HEK293T (cell line): Measurements from ENCODE around the gene SPDYC.

Source experiments
- FOXM1 ChIP-seq: fragments of 450-650 bp; IDR thresholded peaks from 2 replicates; pipeline ENCODE4 v1.6.1; 2017; ENCODE audit warnings: mild to moderate bottlenecking, borderline replicate concordance
- ZNF384 ChIP-seq: fragments of 450-650 bp; IDR thresholded peaks from 2 replicates; pipeline ENCODE4 v1.6.1; 2016
- TF ChIP-seq, protein P1 (sequence below): fragments of 450-650 bp; IDR thresholded peaks from 2 replicates; pipeline ENCODE4 v1.6.1; 2016

DNA sequence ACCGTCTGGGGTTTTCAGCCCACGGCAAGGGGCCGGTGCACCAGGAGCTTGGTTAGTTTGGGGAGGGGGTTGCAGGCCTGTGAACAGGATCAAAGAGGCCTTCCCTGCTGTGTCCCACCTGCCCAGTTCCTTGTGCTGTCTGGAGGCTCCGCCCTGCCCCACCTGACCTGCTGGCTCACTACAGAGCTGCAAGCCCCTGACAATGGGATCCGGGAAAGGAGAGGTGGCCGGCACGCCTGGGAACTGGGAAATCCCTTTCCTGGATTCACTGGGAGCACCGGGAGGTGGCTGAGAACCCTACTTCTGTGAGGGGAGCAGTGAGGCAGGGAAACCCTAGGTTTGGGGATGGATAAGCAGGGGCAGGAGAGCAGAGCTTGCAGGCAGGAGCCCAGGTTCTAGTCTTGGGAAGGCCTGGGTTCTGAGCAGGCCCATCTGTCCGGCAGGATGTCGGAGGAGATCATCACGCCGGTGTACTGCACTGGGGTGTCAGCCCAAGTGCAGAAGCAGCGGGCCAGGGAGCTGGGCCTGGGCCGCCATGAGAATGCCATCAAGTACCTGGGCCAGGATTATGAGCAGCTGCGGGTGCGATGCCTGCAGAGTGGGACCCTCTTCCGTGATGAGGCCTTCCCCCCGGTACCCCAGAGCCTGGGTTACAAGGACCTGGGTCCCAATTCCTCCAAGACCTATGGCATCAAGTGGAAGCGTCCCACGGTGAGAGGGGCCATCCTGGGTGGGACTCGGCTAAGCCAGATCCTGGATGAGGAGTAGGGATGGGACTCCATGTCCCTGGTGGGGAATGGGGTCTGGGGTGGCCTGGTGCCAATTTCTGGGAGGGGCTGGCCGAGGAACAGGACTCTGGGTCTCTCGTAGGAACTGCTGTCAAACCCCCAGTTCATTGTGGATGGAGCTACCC is 12.5 kb downstream of the SPDYC start:
- TF ChIP-seq ZNF384: no peak
- no peak for TF ChIP-seq FOXM1
- TF ChIP-seq, protein P1, sequence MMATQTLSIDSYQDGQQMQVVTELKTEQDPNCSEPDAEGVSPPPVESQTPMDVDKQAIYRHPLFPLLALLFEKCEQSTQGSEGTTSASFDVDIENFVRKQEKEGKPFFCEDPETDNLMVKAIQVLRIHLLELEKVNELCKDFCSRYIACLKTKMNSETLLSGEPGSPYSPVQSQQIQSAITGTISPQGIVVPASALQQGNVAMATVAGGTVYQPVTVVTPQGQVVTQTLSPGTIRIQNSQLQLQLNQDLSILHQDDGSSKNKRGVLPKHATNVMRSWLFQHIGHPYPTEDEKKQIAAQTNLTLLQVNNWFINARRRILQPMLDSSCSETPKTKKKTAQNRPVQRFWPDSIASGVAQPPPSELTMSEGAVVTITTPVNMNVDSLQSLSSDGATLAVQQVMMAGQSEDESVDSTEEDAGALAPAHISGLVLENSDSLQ: no peak
